Endothelial cell of umbilical vein (primary cell): ENCODE results near the gene YPEL5. TPM values are rescaled to one million over a fixed set of nuclear protein-coding genes. Genes with fewer than 3 reads are reported as not detected.

Source experiments
- BruUV-seq: library from RNA; stranded (reverse); fragments of 400-500 nt; replicated peaks from 2 replicates; lab custom pipeline; 2021; lab: Mats Ljungman, UMichigan
- CTCF ChIA-PET: fragments of 300-600, 350-600 bp; sonication (Branson Sonifier 250); formaldehyde crosslinking; loops from one replicate; lab custom pipeline; 2021; ENCODE audit warnings: antibody characterized with exemption, inconsistent platforms; lab: Charles Lee
- POLR2A ChIA-PET: fragments of 300-600, 350-600 bp; sonication (Branson Sonifier 250); formaldehyde crosslinking; loops from one replicate; lab custom pipeline; 2021; ENCODE audit warnings: antibody characterized with exemption, inconsistent platforms; lab: Charles Lee
- DNase-seq: peaks from one replicate; pipeline ENCODE4 v3.0.0-alpha.2; 2011; ENCODE audit warnings: low read depth, low spot score
- FAIRE-seq: peaks from 2 replicates; lab custom pipeline; 2011; peaks lifted over from hg19 to GRCh38; lab: Jason Lieb, UNC
- H2AFZ ChIP-seq: 2 replicates; pipeline ENCODE4 v1.6.0; 2012; ENCODE audit warnings: low read depth, low read length, control low read depth, inconsistent platforms
- H3K27ac ChIP-seq: 2 replicates; pipeline ENCODE4 v1.5.1; 2011; ENCODE audit warnings: low read depth, mild to moderate bottlenecking, control low read depth, low read length, moderate library complexity; ENCODE audit not compliant: insufficient read depth
- H3K27me3 ChIP-seq, 2 experiments: 2 replicates each; pipeline versions ENCODE4 v1.6.0 to v1.6.1; 2011; ENCODE audit warnings: low read length in 2 of 2, mixed read lengths in 1 of 2; ENCODE audit not compliant: control insufficient read depth in 2 of 2, insufficient read depth in 2 of 2
- H3K36me3 ChIP-seq, 2 experiments: 2 replicates in 1 of 2; 3 replicates in 1 of 2; pipeline ENCODE4 v1.5.1; 2011; ENCODE audit warnings: low read length in 2 of 2, mild to moderate bottlenecking in 1 of 2, moderate library complexity in 1 of 2; ENCODE audit not compliant: control insufficient read depth in 2 of 2, insufficient read depth in 2 of 2; ENCODE audit errors: extremely low read depth in 1 of 2
- H3K4me1 ChIP-seq: 3 replicates; pipeline ENCODE4 v1.5.1; 2011; ENCODE audit warnings: mild to moderate bottlenecking, low read length; ENCODE audit not compliant: control insufficient read depth, insufficient read depth; ENCODE audit errors: extremely low read depth
- H3K4me2 ChIP-seq: 2 replicates; pipeline ENCODE4 v1.6.1; 2011; ENCODE audit warnings: low read length, control low read depth, mixed read lengths; ENCODE audit not compliant: insufficient read depth
- H3K4me3 ChIP-seq, 3 experiments: fragments of 200-600 bp in 1 of 3; sonication (generic), shearing (Covaris generic) in 1 of 3; replicated peaks in 1 of 3; 2 replicates each; pipeline ENCODE4 v1.5.1; 2011 to 2016; ENCODE audit warnings: control low read depth in 3 of 3, low read length in 3 of 3, mild to moderate bottlenecking in 2 of 3, inconsistent platforms in 1 of 3, low read depth in 1 of 3, moderate library complexity in 1 of 3; ENCODE audit not compliant: insufficient read depth in 1 of 3
- H3K79me2 ChIP-seq: 2 replicates; pipeline ENCODE4 v1.6.0; 2012; ENCODE audit warnings: low read length, inconsistent platforms; ENCODE audit not compliant: control insufficient read depth, insufficient read depth
- H3K9ac ChIP-seq: replicated peaks from 2 replicates; pipeline ENCODE3; 2011; ENCODE audit warnings: low read length, control low read depth; ENCODE audit not compliant: insufficient read depth; ENCODE audit errors: extremely low read depth
- H3K9me1 ChIP-seq: replicated peaks from 3 replicates; pipeline ENCODE4 v1.6.0; 2011; ENCODE audit warnings: mild to moderate bottlenecking, low read length; ENCODE audit not compliant: control insufficient read depth, insufficient read depth; ENCODE audit errors: extremely low read depth
- H3K9me3 ChIP-seq: replicated peaks from 2 replicates; pipeline ENCODE4 v1.5.1; 2012; ENCODE audit warnings: low read length, inconsistent platforms; ENCODE audit not compliant: control insufficient read depth, insufficient read depth
- H4K20me1 ChIP-seq: replicated peaks from 2 replicates; pipeline ENCODE3; 2011; ENCODE audit warnings: mild to moderate bottlenecking, low read length; ENCODE audit not compliant: control insufficient read depth, insufficient read depth; ENCODE audit errors: extremely low read depth
- CTCF ChIP-seq, 2 donors: IDR thresholded peaks; 1 replicate in 1 of 2; 2 replicates in 1 of 2; pipeline ENCODE4 v1.5.1; 2011; ENCODE audit warnings: low read length in 2 of 2, mild to moderate bottlenecking in 2 of 2, moderate library complexity in 2 of 2, control low read depth in 1 of 2, inconsistent platforms in 1 of 2, low read depth in 1 of 2; ENCODE audit not compliant: insufficient read depth in 1 of 2; ENCODE audit errors: extremely low read depth in 1 of 2
- EZH2 ChIP-seq: IDR thresholded peaks from 2 replicates; pipeline ENCODE4 v1.6.1; 2012; ENCODE audit warnings: borderline replicate concordance, low read depth, mild to moderate bottlenecking, moderate library complexity, low read length, inconsistent platforms; ENCODE audit not compliant: severe bottlenecking
- FOS ChIP-seq: IDR thresholded peaks from 2 replicates; pipeline ENCODE4 v1.6.1; 2011; ENCODE audit warnings: mild to moderate bottlenecking, low read length, moderate library complexity, borderline replicate concordance; ENCODE audit not compliant: insufficient read depth
- GATA2 ChIP-seq: IDR thresholded peaks from 2 replicates; pipeline ENCODE4 v1.7.0; 2011; ENCODE audit warnings: low read depth, mild to moderate bottlenecking, moderate library complexity, mixed read lengths, low read length; ENCODE audit not compliant: insufficient read length, insufficient read depth
- JUN ChIP-seq: IDR thresholded peaks from 2 replicates; pipeline ENCODE4 v1.6.1; 2011; ENCODE audit warnings: borderline replicate concordance, low read depth; ENCODE audit not compliant: insufficient read length, insufficient read depth
- MYC ChIP-seq: IDR thresholded peaks from one replicate; pipeline ENCODE4 v1.6.1; 2011; ENCODE audit warnings: mild to moderate bottlenecking, low read depth, low read length
- POLR2A ChIP-seq: IDR thresholded peaks from 2 replicates; pipeline ENCODE4 v1.6.1; 2012; ENCODE audit warnings: low read depth, mild to moderate bottlenecking, control low read depth, low read length
- POLR2AphosphoS5 ChIP-seq: IDR thresholded peaks from 2 replicates; pipeline ENCODE4 v1.6.1; 2012; ENCODE audit warnings: low read depth, mild to moderate bottlenecking, control low read depth, low read length, moderate library complexity; ENCODE audit not compliant: insufficient read depth
- dilution Hi-C: fragments of 300-500 bp; cut with MboI; formaldehyde crosslinking; loops from one replicate; pipeline ENCODE4 v1.15.0; 2019; ENCODE audit warnings: low sequenced_read_pairs; ENCODE audit not compliant: extremely low pct_ligation_motif_present
- intact Hi-C: fragments of 100-400 bp; cut with micrococcal nuclease; formaldehyde crosslinking; loops from one replicate; pipeline ENCODE4 v1.10.0; 2022
- polyA plus RNA-seq, 4 experiments: library from polyadenylated mRNA; depleted of rRNA in 3 of 4; stranded (reverse) in 3 of 4; unstranded in 1 of 4; fragments of >200 nt; gene quantifications; 2 replicates each; pipeline versions ENCODE4 v1.2.1 to v1.2.3, GENCODE V29; 2011 to 2012; ENCODE audit warnings: missing spikeins in 1 of 4
- total RNA-seq: library from RNA; stranded (reverse); gene quantifications from 2 replicates; pipeline ENCODE4 v1.2.3, GENCODE V29; 2021
- TF ChIP-seq, protein P1 (sequence below): IDR thresholded peaks from 2 replicates; pipeline ENCODE4 v1.6.1; 2011; ENCODE audit not compliant: insufficient read depth, insufficient read length

The YPEL5 gene
- total and polyA plus RNA-seq, 2 donors (not counting 3 experiments of a cell fraction or from before 2014, with no cell fraction given) = 49.5 to 62.0 TPM

GRCh38 chr2:30191819-30192271 is 45.0 kb downstream of the YPEL5 start:
- Histone ChIP-seq H3K9me3 (no peaks in the 10 kb centered on the region), H4K20me1 (no peaks in the 10 kb centered on the region), H2AFZ (no peak overlapping the region), H3K4me3 (no peak overlapping the region), H3K27ac (no peak overlapping the region), H3K9ac (no peak overlapping the region), H3K79me2 (no peaks in the 10 kb centered on the region), H3K27me3 (no peaks in the 10 kb centered on the region), H3K4me1 (no peaks in the 10 kb centered on the region), H3K4me2 (no peak overlapping the region), H3K36me3 (no peaks in the 10 kb centered on the region), H3K9me1 (no peaks in the 10 kb centered on the region)
- ChIA-PET CTCF (interaction anchor here (0.9 to 1.6 kb wide), 2 partner anchors 27 kb away, joined by 3 to 6 read pairs; no protein-coding TSS in a partner anchor), POLR2A (no interaction called here)
- dilution Hi-C loops (no loop called here), intact Hi-C loops (no loop called here)
- DNase-seq (no peak), FAIRE-seq (no peak)
- no TSS peak for BruUV-seq
- TF ChIP-seq EZH2 (no peak), JUN (no peak), FOS (no peak)
- TF ChIP-seq, protein P1, sequence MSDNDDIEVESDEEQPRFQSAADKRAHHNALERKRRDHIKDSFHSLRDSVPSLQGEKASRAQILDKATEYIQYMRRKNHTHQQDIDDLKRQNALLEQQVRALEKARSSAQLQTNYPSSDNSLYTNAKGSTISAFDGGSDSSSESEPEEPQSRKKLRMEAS = no peak

DNA sequence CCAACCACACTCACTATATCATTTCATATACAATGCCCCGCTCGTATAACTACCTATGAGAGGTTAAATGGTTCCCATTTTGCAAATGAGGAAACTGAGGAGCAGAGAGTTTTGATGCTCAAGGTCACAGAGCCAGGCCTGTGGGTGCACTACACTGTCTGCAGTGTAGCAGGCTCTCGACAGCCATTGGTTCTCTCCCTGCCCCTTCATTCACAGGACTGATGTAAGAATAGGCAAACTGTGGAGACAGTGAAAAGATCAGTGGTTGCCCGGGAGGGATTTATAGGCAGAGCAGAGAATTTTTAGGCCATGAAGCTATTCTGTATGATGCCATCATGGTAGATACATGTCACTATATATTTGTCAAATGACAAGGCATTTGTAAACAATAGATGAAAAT is 45.5 kb downstream of the YPEL5 start:
- Histone ChIP-seq H3K9ac (no peak overlapping the region), H3K9me1 (no peaks in the 10 kb centered on the region), H4K20me1 (no peaks in the 10 kb centered on the region), H2AFZ (no peak overlapping the region), H3K36me3 (no peaks in the 10 kb centered on the region), H3K4me2 (no peak overlapping the region), H3K4me1 (no peaks in the 10 kb centered on the region), H3K79me2 (no peaks in the 10 kb centered on the region), H3K9me3 (no peaks in the 10 kb centered on the region), H3K27ac (no peak overlapping the region), H3K4me3 (no peak overlapping the region), H3K27me3 (no peaks in the 10 kb centered on the region)
- BruUV-seq = no TSS peak
- ChIA-PET POLR2A (no interaction called here), CTCF (interaction anchor here (0.5 to 0.9 kb wide), 2 partner anchors 11 to 28 kb away, joined by 3 read pairs; no protein-coding TSS in a partner anchor)
- FAIRE-seq (no peak), DNase-seq (no peak)
- dilution Hi-C loops (no loop called here), intact Hi-C loops (no loop called here)
- TF ChIP-seq GATA2 (no peak), MYC (no peak), JUN (no peak), POLR2AphosphoS5 (no peak), POLR2A (no peak), FOS (no peak), EZH2 (no peak), CTCF (IDR thresholded peaks at IDR 0.05; ENCODE audit: extremely low read depth in 1 of 2, insufficient read depth in 1 of 2, low read depth in 1 of 2, low read length in 2 of 2) (no peak)
- TF ChIP-seq, protein P1 = no peak
